Loucy (cell line): Measurements from ENCODE around the gene DES.

ENCODE experiments used
- H2AFZ ChIP-seq: fragments of 200-600 bp; sonication (generic); 2 replicates; pipeline ENCODE4 v1.6.0; 2016; ENCODE audit warnings: antibody characterized with exemption, mild to moderate bottlenecking, low read length, moderate library complexity
- H3F3A ChIP-seq: fragments of 200-600 bp; 2 replicates; pipeline ENCODE4 v1.6.0; 2016; ENCODE audit warnings: antibody characterized with exemption, low read depth, mild to moderate bottlenecking
- H3K27me3 ChIP-seq: fragments of 200-600 bp; sonication (generic); 2 replicates; pipeline ENCODE4 v1.6.1; 2014; ENCODE audit warnings: low read length, mild to moderate bottlenecking; ENCODE audit not compliant: insufficient read depth, poor library complexity, severe bottlenecking
- H3K36me3 ChIP-seq: fragments of 200-600 bp; sonication (generic); 2 replicates; pipeline ENCODE4 v1.6.1; 2016; ENCODE audit warnings: low read length; ENCODE audit not compliant: insufficient read depth
- H3K4me1 ChIP-seq: fragments of 200-600 bp; sonication (generic); 2 replicates; pipeline ENCODE4 v1.5.1; 2014; ENCODE audit warnings: low read length, mild to moderate bottlenecking; ENCODE audit not compliant: insufficient read depth, poor library complexity, severe bottlenecking
- H3K4me2 ChIP-seq: fragments of 200-600 bp; sonication (generic); 2 replicates; pipeline ENCODE4 v1.6.0; 2014; ENCODE audit warnings: antibody characterized with exemption, low read length, low read depth, mild to moderate bottlenecking; ENCODE audit not compliant: poor library complexity, severe bottlenecking
- H3K4me3 ChIP-seq: fragments of 200-600 bp; sonication (generic); 2 replicates; pipeline ENCODE4 v1.5.1; 2014; ENCODE audit warnings: low read length, mild to moderate bottlenecking, mixed read lengths; ENCODE audit not compliant: poor library complexity, severe bottlenecking
- H3K79me2 ChIP-seq: fragments of 200-600 bp; sonication (generic); 2 replicates; pipeline ENCODE4 v1.6.1; 2014; ENCODE audit warnings: low read length; ENCODE audit not compliant: insufficient read depth
- H3K9ac ChIP-seq: fragments of 200-600 bp; sonication (generic); 2 replicates; pipeline ENCODE4 v1.6.0; 2014; ENCODE audit warnings: mild to moderate bottlenecking, low read depth, low read length, moderate library complexity; ENCODE audit not compliant: poor library complexity, severe bottlenecking
- H3K9me2 ChIP-seq: fragments of 200-600 bp; sonication (generic); replicated peaks from 2 replicates; pipeline ENCODE4 v1.6.1; 2016; ENCODE audit warnings: low read depth, low read length, mixed read lengths
- H3K9me3 ChIP-seq: fragments of 200-600 bp; sonication (generic); 2 replicates; pipeline ENCODE4 v1.6.1; 2014; ENCODE audit warnings: mild to moderate bottlenecking, antibody characterized with exemption, low read length, low read depth; ENCODE audit not compliant: insufficient read depth
- H4K20me1 ChIP-seq: fragments of 200-600 bp; sonication (generic); 2 replicates; pipeline ENCODE4 v1.6.0; 2014; ENCODE audit warnings: antibody characterized with exemption, low read length, mild to moderate bottlenecking; ENCODE audit not compliant: insufficient read depth, poor library complexity, severe bottlenecking
- CTCF ChIP-seq: fragments of 200-600 bp; sonication (generic); conservative IDR thresholded peaks from 2 replicates; pipeline ENCODE4 v1.5.1; 2014; ENCODE audit warnings: mild to moderate bottlenecking, antibody characterized with exemption, low read length
- EZH2phosphoT487 ChIP-seq: fragments of 200-600 bp; IDR thresholded peaks from 2 replicates; pipeline ENCODE4 v1.6.1; 2018; ENCODE audit warnings: antibody characterized with exemption, mild to moderate bottlenecking, moderate library complexity, borderline replicate concordance

Gene DES

GRCh38 chr2:219443697-219444023 lies 25.5 kb downstream of the DES start:
- Histone ChIP-seq H3K4me2 (no peak overlapping the region), H3K79me2 (no peaks in the 10 kb centered on the region), H3K9me3 (no peaks in the 10 kb centered on the region), H3K4me1 (peaks cover 9% of the 10 kb centered on the region), H4K20me1 (no peaks in the 10 kb centered on the region), H3F3A (no peaks in the 10 kb centered on the region), H3K4me3 (no peak overlapping the region), H3K9me2 (no peaks in the 10 kb centered on the region), H3K9ac (no peak overlapping the region), H3K27me3 (no peaks in the 10 kb centered on the region), H3K36me3 (no peaks in the 10 kb centered on the region), H2AFZ (no peak overlapping the region)
- TF ChIP-seq EZH2phosphoT487 (no peak), CTCF (no peak)

GRCh38 chr2:219444566-219445091 lies 26.5 kb downstream of the DES start:
- H3K36me3 ChIP-seq, result no peaks in the 10 kb centered on the region
- no peaks in the 10 kb centered on the region for H3F3A ChIP-seq
- TF ChIP-seq CTCF (no peak), EZH2phosphoT487 (no peak)
- H3K4me3 ChIP-seq, result no peak overlapping the region
- no peaks in the 10 kb centered on the region for H4K20me1 ChIP-seq
- H2AFZ ChIP-seq, result no peak overlapping the region
- no peaks in the 10 kb centered on the region for H3K9me2 ChIP-seq
- H3K79me2 ChIP-seq, result no peaks in the 10 kb centered on the region
- H3K4me1 ChIP-seq, result peaks cover 9% of the 10 kb centered on the region
- H3K9ac ChIP-seq, result no peak overlapping the region
- H3K9me3 ChIP-seq, result no peaks in the 10 kb centered on the region
- no peak overlapping the region for H3K4me2 ChIP-seq
- no peaks in the 10 kb centered on the region for H3K27me3 ChIP-seq

- no peaks in the 10 kb centered on the region for H3F3A ChIP-seq
- H3K4me2 ChIP-seq, result no peak overlapping the region
- no peaks in the 10 kb centered on the region for H3K9me2 ChIP-seq
- H3K9me3 ChIP-seq, result no peaks in the 10 kb centered on the region
- H2AFZ ChIP-seq, result no peak overlapping the region
- no peak for TF ChIP-seq CTCF
- TF ChIP-seq EZH2phosphoT487, result no peak
- H3K4me3 ChIP-seq, result no peak overlapping the region
- H3K4me1 ChIP-seq, result peaks cover 9% of the 10 kb centered on the region
- H3K9ac ChIP-seq, result no peak overlapping the region
- H3K79me2 ChIP-seq, result no peaks in the 10 kb centered on the region
- H3K27me3 ChIP-seq, result no peaks in the 10 kb centered on the region
- no peaks in the 10 kb centered on the region for H3K36me3 ChIP-seq
- H4K20me1 ChIP-seq, result no peaks in the 10 kb centered on the region
These were observed 27.1 kb downstream of the DES start for GRCh38 chr2:219445220-219445640.
